Measurements from ENCODE around the gene MAGI2. TPM values are rescaled to one million over a fixed set of nuclear protein-coding genes. Genes with fewer than 3 reads are reported as not detected.
A peak's percentile ranks its signal among the peaks of the same experiment; 100 is the strongest.

Gene MAGI2
- total and polyA plus RNA-seq, 2 donors (not counting 3 experiments of a cell fraction or from before 2014, with no cell fraction given) = 0.28 to 6.0 TPM

GRCh38 chr7:78803501-78804127 lies 649.9 kb downstream of the MAGI2 start:
- Histone ChIP-seq H3K4me1 (ENCODE audit: control insufficient read depth, extremely low read depth, insufficient read depth, low read length) (no peaks in the 10 kb centered on the region), H4K20me1 (replicated peaks; ENCODE audit: control insufficient read depth, extremely low read depth, insufficient read depth, low read length) (no peaks in the 10 kb centered on the region), H3K79me2 (ENCODE audit: control insufficient read depth, insufficient read depth, low read length) (no peaks in the 10 kb centered on the region), H3K9me1 (replicated peaks; ENCODE audit: control insufficient read depth, extremely low read depth, insufficient read depth, low read length) (no peaks in the 10 kb centered on the region), H3K27me3 (ENCODE audit: control insufficient read depth in 2 of 2, insufficient read depth in 2 of 2, low read length in 2 of 2) (no peaks in the 10 kb centered on the region), H3K9me3 (replicated peaks; ENCODE audit: control insufficient read depth, insufficient read depth, low read length) (no peaks in the 10 kb centered on the region), H3K27ac (ENCODE audit: insufficient read depth, low read depth, low read length) (no peak overlapping the region), H3K9ac (replicated peaks; ENCODE audit: extremely low read depth, insufficient read depth, low read length) (no peak overlapping the region), H3K4me2 (ENCODE audit: insufficient read depth, low read length) (no peak overlapping the region), H3K36me3 (ENCODE audit: control insufficient read depth in 2 of 2, extremely low read depth in 1 of 2, insufficient read depth in 2 of 2, low read length in 2 of 2) (no peaks in the 10 kb centered on the region), H3K4me3 (replicated peaks in 1 of 3; ENCODE audit: insufficient read depth in 1 of 3, low read depth in 1 of 3, low read length in 3 of 3) (no peak overlapping the region), H2AFZ (ENCODE audit: low read depth, low read length) (no peak overlapping the region)
- ChIA-PET CTCF (no interaction called here), POLR2A (no interaction called here)
- DNase-seq (ENCODE audit: low read depth, low spot score) (peak; percentile 6), FAIRE-seq (no peak)
- intact Hi-C loops (cut with micrococcal nuclease) = no loop called here
- no TSS peak for BruUV-seq (replicated peaks)
- no peak for TF ChIP-seq CTCF (IDR thresholded peaks at IDR 0.05; ENCODE audit: extremely low read depth in 1 of 2, insufficient read depth in 1 of 2, low read depth in 1 of 2, low read length in 2 of 2)
- TF ChIP-seq, protein P1, sequence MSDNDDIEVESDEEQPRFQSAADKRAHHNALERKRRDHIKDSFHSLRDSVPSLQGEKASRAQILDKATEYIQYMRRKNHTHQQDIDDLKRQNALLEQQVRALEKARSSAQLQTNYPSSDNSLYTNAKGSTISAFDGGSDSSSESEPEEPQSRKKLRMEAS (IDR thresholded peaks at IDR 0.05; ENCODE audit: insufficient read depth, insufficient read length) = no peak
- no peak for TF ChIP-seq FOS (IDR thresholded peaks at IDR 0.05; ENCODE audit: borderline replicate concordance, insufficient read depth, low read length)
- no peak for TF ChIP-seq POLR2A (IDR thresholded peaks at IDR 0.05; ENCODE audit: low read depth, low read length)
- dilution Hi-C loops (cut with MboI; ENCODE audit: extremely low pct_ligation_motif_present, low sequenced_read_pairs) = no loop called here

DNA sequence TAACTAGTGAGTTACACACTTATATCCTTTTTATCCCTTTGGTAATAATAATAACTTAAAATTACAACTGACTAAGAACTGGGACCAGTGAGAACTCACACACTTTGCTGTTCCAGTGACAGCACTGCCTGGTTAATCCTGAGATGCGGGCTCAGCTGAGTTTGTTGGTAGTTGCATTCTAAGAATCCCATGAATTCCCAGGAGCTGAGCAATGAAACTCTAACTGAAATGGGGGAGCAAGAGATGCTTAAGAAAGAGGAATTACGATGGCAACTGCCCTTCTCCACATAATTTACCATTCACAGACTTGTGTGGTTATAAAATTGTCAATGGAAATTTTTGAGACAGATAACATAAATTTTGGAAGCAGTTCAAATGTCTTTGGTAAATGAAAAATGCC lies 659.4 kb downstream of the MAGI2 start:
- FAIRE-seq (no peak), DNase-seq (ENCODE audit: low read depth, low spot score) (no peak)
- BruUV-seq (replicated peaks) = no TSS peak
- dilution Hi-C loops (cut with MboI; ENCODE audit: extremely low pct_ligation_motif_present, low sequenced_read_pairs) = no loop called here
- ChIA-PET CTCF (no interaction called here), POLR2A (no interaction called here)
- Histone ChIP-seq H4K20me1 (replicated peaks; ENCODE audit: control insufficient read depth, extremely low read depth, insufficient read depth, low read length) (no peaks in the 10 kb centered on the region), H3K27ac (ENCODE audit: insufficient read depth, low read depth, low read length) (no peak overlapping the region), H3K9me1 (replicated peaks; ENCODE audit: control insufficient read depth, extremely low read depth, insufficient read depth, low read length) (no peaks in the 10 kb centered on the region), H3K4me3 (replicated peaks in 1 of 3; ENCODE audit: insufficient read depth in 1 of 3, low read depth in 1 of 3, low read length in 3 of 3) (no peak overlapping the region), H3K27me3 (ENCODE audit: control insufficient read depth in 2 of 2, insufficient read depth in 2 of 2, low read length in 2 of 2) (no peaks in the 10 kb centered on the region), H3K4me2 (ENCODE audit: insufficient read depth, low read length) (no peak overlapping the region), H3K79me2 (ENCODE audit: control insufficient read depth, insufficient read depth, low read length) (no peaks in the 10 kb centered on the region), H3K9ac (replicated peaks; ENCODE audit: extremely low read depth, insufficient read depth, low read length) (no peak overlapping the region), H2AFZ (ENCODE audit: low read depth, low read length) (no peak overlapping the region), H3K36me3 (ENCODE audit: control insufficient read depth in 2 of 2, extremely low read depth in 1 of 2, insufficient read depth in 2 of 2, low read length in 2 of 2) (no peaks in the 10 kb centered on the region), H3K9me3 (replicated peaks; ENCODE audit: control insufficient read depth, insufficient read depth, low read length) (no peaks in the 10 kb centered on the region), H3K4me1 (ENCODE audit: control insufficient read depth, extremely low read depth, insufficient read depth, low read length) (no peaks in the 10 kb centered on the region)
- intact Hi-C loops (cut with micrococcal nuclease) = no loop called here
- TF ChIP-seq JUN (IDR thresholded peaks at IDR 0.05; ENCODE audit: borderline replicate concordance, insufficient read depth, insufficient read length, low read depth) = no peak
